Activated CD8-positive, alpha-beta memory T cell treated with anti-CD3 and anti-CD28 coated beads, Interleukin-2, amount 50 U/mL, for 24 hours (primary cell): Measurements from ENCODE around the gene TP73.
A peak's percentile ranks its signal among the peaks of the same experiment; 100 is the strongest.
"Not testable (repeated sequence)": the region's sequence is repeated elsewhere in the genome, so short reads cannot be mapped to it uniquely, and the experiment has no call there.

Source experiments
- DNase-seq: peaks from one replicate; pipeline ENCODE4 v3.0.0-alpha.2; 2020; ENCODE audit errors: extremely low read depth

TP73 gene

DNA sequence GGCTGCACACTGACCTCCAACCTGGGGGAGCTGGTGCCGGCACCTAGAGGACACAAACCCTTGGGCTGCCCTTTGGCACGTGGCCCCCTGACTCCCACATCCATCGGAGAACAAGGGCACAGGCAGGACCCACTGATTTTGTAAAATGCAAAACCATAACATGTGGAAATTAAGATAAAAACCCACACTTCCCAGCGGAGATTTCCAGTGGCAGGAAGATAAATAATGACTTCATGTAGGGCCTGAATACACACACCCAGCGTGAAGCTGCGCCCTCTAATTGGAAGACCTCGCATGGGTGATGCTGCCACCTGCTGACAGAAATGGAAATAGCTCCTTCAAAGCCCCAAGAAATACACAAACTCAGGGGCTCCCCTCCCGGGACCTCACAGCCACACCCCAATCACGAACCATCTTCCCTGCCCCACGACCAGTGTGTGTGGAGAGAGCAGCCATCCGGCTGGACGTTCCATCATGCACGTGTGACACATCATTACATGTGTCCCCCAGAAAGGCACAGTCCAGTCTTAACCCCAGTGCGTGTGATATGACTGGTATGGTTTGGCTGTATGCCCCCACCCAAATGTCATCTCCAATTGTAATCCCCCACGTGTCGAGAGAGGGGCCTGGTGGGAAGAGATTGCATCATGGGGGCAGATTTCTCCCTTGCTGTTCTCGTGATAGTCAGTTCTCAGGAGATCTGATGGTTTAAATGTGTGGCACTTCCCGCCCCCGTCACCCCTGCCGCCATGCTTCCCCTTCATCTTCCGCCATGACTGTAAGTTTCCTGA is 33.2 kb upstream of the TP73 start:
- DNase-seq: peak; percentile 43

DNA sequence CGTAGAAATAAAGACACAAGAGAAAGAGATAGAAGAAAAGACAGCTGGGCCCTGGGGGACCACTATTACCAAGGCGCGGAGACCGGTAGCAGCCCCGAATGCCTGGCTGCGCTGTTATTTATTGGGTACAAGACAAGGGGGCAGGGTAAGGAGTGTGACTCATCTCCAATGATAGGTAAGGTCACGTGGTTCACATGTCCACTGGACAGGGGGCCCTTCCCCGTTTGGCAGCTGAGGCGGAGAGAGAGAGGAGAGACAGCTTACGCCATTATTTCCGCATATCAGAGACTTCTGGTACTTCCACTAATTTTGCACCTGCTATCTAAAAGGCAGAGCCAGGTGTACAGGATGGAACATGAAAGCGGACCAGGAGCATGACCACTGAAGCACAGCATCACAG is 31.6 kb upstream of the TP73 start:
- no peak for DNase-seq

DNA sequence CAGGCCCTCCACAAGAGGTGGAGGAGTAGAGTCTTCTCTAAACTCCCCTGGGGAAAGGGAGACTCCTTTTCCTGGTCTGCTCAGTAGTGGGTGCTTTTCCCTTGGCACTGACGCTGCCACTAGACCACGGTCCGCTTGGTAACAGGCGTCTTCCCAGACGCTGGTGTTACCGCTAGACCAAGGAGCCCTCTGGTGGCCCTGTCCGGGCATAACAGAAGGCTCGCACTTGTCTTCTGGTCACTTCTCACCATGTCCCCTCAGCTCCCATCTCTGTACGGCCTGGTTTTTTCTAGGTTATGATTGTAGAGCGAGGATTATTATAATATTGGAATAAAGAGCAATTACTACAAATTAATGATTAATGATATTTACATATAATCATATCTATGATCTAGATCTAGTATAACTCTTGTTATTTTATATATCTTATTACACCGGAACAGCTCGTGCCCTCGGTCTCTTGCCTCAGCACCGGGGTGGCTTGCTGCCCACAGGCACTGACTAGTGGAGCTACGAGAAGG is 31.1 kb upstream of the TP73 start:
- not testable (repeated sequence) for DNase-seq

DNA sequence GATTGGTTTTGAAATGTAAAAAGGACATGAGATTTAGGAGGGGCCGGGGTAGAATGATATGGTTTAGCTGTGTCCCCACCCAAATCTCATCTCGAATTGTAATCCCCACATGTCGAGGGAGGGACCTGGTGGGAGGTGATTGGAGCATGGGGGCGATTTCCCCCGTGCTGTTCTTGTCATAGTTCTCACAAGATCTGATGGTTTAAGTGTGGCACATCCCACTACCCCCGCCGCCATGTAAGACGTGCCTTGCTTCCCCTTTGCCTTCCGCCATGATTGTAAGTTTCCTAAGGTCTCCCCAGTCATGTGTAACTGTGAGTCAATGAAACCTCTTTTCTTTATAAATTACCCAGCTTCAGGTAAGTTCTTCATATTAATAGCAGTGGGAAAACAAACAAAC is 30.2 kb upstream of the TP73 start:
- not testable (repeated sequence) for DNase-seq

DNA sequence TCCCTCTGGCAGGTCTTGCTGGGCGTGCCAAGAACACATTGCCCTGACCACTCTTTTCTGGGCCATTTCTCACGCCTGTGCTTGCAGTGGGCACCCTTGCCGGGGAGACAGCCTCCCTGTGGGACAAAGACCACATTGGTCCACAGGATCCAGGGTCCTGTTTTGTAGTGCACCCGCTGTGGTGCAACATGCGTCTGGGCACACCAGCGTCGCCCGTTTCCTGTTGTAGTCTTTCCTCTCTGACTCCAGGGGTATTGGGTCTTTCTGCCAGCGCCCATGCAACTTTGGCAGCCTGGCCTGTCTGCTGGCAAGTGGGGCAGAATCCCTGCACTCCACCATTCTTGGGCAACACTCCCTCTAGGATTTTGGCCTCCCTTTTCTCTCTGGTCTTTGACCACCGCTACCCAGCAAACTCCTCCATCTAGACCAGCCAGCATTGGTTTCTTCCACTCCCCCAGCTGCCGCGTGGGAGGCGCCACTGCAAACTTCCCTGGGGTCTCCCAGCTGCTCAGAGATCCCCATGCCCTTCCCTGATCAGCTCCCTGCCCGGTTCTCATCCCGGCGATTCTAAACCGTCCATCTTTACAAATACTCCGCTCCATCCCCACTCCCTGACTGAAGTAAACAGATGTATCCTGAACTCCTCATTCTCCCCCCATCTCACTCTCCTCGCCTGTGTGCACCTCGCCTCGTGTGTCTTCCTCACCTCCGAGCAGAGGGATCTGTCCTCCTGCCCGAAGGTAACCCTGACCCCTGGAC is 28.7 kb upstream of the TP73 start:
- DNase-seq: no peak

DNA sequence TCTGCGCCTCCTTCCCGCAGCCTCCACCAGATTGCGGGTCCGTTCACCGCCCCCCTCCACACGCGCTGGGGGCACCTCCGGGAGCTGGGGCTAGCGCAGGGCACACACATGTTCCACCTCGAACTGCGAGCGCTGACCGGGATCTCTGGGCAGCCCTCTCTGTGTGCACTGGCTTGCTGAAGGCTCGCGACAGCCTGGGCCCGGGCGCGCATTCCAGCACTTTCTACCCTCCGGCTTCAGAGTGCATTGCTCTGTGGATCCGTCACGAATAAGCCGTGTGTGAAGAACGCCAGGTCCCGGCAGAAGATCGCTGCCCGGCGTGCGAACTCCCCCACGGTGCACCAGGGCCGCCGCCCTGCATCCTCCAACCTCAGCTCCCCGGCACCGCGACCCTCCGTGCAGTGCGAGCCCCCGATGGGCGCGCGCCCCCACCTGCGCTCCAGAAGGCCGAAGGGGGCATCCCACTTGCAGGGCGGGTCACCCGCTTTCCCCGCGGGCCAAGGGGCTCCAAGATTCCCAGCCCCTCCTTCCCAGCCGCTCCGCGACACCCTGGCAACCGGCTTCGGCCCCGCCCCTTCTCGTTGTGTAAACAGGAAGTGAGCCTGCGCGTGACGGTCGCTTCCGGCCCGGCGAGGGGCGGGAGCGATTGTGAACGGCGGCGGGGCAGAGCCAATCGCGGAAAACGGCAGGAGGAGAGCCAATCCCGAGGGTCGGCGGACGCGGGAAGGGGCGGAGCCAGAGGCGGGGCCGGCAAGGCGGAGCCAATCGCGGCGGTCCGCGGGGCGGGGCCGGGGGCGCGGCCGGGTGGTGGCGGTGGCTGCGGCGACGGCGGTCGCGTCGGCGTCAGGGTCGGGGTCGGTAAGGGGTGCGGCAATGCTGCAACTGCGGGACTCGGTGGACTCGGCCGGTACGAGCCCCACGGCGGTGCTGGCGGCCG is 27.8 kb upstream of the TP73 start, which contains the start of gene TPRG1L:
Gene TPRG1L (plus strand): TSS at position 816 of the 937 bp plus-strand sequence. CDS start 58 bp downstream, at position 874.
- peak; percentile 97 for DNase-seq

DNA sequence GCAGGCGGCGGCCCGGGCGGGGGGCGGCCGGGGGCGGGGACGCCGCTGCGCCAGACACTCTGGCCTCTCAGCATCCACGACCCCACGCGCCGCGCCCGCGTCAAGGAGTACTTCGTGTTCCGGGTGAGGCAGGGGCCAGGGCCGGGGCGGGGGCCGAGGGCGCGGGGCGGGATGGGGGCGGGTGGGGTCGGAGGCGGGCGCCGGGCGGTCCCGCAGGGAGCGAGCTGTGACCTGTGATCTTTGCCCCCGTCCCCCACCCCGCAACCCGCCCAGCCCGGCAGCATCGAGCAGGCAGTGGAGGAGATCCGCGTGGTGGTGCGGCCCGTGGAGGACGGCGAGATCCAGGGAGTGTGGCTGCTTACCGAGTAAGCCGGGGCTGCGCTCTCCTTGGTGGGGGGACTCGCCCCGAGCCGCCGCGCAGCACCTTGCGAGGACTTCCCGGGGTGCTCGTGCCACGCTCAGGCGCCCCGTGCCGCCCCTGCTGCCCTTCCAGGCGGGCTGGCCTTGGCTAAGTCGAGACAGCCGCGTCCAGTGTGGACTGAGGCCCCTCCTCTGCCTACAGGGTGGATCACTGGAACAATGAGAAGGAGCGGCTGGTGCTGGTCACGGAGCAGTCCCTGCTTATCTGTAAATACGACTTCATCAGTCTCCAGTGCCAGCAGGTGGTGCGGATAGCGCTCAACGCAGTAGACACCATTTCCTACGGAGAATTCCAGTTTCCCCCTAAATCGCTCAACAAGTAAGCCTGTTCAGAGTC is 27.0 kb upstream of the TP73 start:
- no peak for DNase-seq

DNA sequence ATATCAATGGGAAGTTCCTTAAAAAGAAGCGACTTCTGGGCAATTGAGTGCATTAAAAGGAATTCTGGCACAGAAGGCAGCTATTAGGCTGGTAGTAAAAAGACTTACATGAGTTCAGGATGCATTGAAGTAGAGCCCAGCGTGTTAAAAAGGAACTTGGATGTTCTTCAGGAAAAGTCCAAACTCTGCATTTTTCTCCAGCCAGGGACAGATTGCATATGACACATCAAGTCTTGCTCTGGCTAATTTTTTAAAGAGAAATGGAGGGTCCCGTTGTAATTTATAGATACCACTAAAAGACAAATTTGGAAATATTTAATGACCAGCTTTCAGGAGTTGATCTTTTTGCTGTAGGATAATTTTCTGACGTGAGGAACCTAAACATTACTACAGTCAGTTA is 26.3 kb upstream of the TP73 start:
- DNase-seq: no peak

DNA sequence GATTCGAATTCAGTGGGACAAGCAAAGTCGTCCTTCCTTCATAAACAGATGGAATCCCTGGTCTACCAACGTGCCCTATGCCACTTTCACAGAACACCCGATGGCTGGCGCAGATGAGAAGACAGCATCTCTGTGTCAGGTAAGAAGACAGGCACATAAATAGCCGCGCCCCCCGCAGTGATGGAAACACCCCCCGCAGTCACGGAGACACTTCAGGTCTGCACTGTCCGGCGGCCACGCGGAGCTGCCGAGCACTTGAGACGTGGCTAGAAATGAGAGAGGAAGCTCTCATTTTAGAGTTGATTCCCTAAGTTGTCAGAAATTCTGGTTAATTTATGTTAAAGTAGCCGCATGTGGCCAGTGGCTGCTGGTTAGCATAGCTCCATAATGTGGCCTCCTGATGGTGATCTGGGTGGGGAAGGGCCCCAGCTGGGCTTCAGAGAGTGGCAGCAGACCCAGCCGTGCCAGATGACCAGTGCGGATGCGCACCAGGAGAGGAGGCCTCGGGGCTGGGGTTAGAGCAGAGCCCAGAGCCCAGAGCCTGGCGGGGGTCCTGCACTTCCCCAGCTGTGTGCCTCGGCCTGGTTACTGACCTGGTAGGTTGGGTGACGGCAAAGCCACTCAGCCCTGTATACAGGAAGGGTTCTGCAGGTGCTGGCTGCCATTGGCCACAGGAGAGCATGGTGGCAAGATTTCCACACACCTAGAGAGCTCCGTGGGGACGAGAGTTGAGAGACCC is 24.6 kb upstream of the TP73 start:
- DNase-seq: no peak

DNA sequence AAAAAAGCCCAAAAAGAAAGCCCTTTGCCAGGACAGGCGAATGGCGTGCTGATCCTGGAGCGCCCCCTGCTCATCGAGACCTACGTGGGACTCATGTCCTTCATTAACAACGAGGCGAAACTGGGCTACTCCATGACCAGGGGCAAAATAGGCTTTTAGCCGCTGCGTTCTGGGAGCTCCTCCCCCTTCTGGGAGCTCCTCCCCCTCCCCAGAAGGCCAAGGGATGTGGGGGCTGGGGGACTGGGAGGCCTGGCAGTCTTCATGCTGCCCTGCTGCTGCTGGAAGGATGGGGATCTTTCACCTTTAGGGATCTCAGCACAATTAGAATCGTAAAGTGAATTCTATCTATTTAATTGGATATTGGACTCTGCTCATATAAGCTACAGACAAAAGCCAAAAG is 23.9 kb upstream of the TP73 start:
- no peak for DNase-seq

DNA sequence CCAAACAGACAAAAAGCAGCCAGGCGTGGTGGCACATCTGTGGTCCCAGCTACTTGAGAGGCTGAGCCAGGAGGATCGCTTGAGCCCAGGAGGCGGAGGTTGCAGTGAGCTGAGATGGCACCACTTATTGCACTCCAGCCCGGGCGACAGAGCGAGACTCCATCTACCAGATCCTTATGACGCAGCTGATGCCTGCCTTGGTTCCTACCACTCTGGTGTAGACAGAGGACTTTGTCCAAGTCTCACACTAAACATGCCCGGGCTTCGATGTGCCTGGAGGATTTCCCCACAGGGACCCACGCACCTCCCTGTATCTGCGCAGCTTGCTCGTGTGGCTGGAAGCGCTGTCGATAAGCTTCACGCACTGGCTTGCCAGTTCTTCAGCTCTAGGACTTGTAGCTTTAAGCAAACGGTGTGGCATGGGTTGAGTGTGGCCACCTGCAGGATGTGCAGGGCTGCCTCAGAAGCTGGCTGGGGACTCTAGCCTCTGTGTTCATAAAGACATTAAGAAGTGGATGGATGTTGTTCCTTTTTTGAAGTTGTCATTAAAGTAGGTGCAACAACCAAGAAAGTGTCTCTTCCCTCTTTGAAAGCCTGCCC is 22.7 kb upstream of the TP73 start:
- no peak for DNase-seq

DNA sequence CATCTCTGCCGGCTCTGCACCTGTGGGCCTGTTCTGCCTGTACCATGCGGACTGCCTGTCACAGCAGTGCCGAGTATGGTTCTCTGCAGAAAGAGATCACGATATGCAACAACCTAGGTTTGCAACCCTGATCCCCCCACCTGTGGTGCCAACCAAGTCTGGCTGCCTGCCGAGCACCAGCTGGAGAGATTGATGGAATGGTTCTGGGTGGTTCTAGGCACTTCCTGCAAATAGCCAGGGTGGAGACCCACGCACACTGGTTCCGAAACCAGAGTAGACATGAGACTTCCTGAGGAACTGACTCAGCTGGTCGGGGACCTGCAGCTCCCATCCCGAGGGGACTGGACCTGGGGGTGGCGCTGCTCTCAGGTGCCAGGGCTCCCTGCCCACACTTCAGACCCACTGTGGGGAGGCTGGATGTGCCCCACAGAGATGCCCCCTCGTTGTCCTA is 22.1 kb upstream of the TP73 start:
- no peak for DNase-seq

DNA sequence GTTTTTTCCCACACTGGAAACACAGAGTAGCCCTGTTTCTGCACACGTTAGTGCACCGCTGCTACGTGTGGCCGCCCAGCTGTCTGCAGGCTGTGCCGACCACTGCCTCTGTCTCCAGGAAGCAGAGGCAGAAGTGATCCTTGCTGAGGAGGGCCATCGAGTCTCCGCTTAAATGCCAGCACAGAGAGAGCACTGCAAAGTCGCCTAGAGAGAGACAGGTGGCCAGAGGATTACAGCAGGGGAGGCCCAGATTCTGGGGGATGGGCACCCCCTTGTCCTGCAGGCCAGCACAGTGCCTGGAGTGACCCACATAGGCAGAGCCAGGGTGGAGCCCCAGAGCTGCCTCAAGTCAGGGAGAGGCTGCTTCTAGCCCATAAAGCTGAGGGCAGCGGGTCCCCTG is 21.4 kb upstream of the TP73 start:
- DNase-seq: no peak

DNA sequence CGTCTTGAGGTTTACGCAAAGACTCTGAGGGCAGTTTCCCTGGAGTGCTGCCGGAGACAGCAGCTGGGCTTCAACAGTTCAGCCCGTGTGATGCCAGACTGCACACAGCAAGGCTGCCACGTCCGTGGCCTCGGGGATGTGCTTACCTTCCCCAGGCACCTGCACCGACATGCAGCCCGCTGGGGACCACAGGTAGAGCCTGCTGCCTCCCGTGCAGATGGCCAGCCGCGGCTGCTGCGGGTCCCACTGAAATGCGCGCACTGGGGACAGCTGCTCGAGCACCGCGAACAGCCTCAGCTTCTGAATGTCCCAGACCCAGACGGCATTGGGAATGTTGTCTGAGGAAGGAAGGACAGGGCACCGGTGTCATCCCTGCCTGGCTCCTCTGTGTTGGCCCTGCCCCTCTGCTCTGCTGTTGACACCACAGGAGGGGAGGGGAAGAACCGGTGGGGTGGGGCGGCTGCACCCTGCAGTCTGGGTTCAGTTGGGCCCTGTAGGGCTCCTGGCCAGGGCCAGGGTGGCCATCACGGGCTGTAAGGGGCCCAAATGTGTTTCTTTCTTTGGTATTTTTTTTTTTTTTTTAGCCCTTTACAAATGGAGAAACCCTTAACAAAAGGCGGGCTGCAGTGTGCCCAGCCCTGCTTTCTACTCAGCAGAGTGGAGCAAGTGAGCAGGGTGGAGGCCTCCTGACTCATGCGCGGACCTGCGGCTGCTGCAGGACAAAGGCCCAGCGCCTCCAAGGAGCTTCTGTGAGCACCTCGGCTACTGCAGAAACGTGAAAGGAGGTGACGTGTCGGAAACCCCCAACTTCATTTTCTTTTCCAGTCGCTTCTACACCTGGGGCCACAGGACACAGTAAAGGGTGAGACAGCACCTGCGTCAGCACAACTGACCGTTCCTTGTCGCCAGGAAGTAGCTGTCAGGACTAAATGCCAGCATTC is 20.7 kb upstream of the TP73 start:
- DNase-seq: no peak

DNA sequence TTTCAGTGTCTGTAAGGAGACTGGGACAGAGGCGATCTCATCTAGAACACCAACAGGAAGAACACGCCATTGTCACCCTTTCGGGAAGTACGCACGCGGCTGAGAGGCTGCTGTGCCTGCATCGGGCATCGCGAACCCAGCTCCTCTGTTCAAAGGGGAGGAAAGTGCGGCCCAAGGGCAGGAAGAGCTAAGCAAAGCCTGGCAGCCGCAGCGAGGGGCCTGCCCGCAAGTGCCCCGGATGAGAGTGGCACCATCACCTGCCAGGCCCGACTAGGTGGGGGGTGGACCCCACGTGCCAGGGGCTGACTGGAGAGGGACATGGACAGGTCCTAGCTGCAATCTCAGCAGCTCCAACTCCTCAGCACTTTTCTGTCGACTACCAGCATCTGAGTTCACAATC is 20.0 kb upstream of the TP73 start:
- no peak for DNase-seq

DNA sequence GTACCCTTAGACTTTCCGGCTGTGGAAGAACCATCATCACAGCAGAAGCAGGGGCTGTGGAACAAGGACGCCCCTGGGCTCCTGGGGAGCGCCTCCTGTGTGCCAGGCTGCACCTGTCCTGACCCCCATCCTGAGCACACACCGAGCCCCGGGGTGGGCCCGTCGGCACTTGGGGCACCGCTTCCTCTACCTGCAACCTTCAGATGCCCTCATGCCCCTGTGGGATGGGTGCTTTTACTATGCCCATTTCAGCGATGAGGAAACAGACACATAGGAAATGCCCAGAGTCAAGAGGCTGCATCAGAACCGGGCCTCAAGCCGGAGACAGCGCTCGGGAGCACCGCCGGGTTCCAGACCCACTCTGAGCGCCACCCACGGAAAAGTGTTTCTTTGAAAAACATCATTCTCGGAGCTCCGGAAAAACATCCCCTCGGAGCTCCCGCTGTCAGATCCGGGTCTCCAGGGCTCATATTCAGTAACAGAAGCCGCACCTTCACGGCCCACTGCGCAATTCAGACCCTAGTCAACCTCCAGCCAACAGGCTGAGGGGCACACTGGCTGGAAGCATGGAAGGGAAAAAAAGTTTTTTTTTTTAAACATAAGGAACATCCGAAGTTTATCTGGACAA is 19.5 kb upstream of the TP73 start:
- DNase-seq: no peak

DNA sequence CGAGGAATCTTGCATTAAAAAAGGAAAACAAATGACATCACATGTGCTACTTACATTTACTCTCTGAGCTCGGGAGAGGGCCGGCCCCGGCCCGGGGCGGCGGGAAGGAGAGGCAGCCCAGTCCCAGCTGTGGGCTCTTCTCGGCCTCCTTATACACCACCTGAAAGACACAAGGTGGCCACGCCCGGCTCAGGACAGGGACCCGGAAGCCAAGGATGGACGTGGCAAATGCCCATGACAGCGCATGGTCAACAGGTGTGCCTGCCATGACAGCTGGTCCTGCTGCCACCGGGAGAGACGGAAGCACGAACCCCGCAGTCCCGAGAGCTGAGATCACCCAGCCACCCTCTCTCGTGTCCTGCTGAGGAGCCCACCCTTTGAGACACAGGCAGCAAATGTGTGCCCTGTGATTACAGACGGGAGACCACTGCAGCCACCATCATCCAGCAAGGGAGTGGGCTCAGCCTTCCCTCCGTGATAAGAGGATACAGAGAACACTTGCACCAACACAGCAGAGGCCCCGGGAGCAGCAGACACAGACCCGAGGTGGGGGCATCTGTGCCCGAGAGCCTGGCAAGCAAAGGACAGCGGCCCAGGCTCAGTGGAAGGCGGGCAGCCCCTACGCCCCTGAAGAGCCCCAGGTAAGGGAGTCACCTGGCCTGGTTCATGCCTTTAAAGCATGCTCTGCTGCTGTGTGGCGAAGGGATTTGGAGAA is 18.8 kb upstream of the TP73 start:
- no peak for DNase-seq
